GM19193 (cell line): Measurements from ENCODE around the gene RNF43.

Experiments
- POLR2A ChIP-seq: IDR thresholded peaks from 4 replicates; pipeline ENCODE4 v1.6.1; 2011; ENCODE audit not compliant: insufficient read depth, insufficient read length; ENCODE audit errors: extremely low read depth

RNF43 gene

DNA sequence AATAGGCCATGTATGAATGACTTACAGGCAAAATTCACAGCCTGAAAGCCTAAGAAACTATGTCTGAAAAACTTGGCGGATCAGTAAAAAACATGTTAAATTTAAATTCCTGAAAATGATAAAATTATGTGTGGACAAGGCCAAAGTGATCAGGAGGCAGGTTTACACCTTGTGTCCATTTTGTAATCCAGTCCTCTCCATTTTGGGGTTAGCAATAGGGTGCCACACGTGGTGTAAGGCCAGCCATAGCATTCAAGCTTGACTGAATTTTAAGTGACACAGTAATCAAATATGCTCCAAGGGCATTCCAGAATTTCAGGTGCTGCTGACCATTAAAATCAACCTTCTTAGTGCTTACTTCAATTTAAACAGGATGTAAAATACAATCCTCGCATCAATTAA, 2.7 kb downstream of the RNF43 start:
- TF ChIP-seq POLR2A: peak; percentile 9

DNA sequence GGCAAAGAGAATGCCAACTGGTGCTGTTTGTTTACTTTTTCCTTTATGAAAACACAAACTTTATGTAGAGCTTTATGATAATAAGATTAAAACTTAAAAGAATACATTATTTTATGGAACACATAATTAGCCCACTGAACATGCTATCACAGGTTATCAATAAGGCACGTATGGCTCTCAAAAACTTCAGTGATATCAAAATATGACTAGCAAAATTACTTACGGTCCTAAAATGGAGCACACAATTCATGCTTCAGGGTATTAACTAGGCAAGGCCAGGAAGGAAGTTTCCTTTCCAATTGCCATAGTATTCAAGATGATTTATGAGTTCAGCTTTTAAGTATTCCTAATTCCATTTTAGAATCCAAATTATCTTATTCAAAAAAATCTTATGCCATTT, 3.6 kb downstream of the RNF43 start:
- TF ChIP-seq POLR2A: no peak

DNA sequence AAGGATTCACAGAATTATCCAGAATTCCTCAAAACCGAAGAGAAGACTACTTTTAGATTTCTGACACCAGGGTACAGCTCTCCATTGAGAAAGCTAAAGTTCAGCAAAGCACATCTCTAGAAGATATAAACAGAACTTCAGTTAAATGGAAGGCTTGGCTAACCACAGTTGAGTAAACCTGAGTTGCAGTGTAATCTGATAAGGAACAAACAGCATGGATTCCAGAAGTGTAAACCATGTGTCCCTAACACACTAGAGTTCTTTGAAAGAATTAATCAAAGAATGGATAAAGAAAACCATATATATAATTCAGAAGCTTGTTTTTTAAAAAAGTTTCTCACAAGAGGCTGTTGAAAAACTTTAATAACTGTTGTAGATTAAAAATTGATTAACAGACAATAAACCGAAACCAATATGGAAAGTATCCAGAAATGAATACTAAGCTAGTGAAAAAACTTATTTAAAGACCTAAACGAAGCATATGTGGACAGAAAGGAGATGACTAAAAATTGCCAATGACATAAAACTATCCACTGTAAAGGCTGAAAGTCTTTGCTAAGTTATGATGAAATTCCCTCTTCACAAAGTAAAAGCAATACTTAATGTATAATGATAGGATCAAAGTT, 4.3 kb downstream of the RNF43 start:
- TF ChIP-seq POLR2A: no peak

DNA sequence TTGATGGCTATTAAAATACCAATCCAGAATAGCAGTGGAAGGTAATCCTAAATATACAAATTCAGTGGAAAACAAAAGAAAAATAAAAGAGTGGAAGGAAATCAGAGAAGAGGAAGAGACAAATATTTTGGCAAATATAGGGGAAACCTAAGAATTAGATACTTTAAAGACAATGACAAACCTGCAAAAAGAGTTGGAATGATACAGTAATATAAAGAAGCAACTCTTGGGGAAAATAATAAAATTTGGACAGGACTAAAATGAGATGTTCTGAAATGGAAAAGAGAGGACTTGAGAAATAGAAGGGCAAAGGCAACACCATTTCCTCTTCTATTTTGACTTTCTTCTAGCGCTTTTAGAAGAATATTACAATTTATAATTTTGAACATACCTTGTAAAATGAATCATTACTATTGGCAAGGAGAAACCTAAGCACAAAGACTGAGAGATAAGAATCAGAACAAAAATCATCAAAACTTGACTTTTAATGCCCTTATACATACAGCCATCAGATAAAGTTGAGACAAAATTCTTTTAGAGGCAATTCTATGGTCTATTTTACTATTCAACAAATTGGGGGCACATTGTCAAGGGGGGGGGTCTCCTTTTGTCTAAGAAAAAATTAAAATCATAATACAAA, 5.2 kb downstream of the RNF43 start:
- no peak for TF ChIP-seq POLR2A

DNA sequence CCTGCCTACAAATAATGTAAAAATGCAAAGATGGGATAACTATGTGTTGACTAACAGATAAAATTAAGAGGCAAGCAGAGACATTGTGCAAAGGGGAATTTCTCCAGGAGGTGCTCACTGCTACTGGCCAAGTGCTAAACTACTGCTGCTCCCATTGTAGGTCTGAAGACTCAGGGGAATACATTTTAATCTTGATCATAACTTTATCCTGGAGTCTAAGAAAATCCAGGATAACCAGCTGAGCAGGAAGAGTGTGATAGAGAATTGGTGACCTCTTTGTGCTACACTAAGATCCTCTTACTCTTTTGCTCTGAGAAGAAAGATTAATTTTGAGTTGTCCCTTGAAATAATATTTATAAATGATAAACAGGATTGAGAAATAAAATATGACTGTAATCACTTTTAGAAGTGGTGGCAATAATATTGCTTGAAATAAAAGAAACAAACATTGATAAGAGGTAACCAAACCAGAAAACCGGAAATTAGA, 5.9 kb downstream of the RNF43 start:
- TF ChIP-seq POLR2A: no peak

DNA sequence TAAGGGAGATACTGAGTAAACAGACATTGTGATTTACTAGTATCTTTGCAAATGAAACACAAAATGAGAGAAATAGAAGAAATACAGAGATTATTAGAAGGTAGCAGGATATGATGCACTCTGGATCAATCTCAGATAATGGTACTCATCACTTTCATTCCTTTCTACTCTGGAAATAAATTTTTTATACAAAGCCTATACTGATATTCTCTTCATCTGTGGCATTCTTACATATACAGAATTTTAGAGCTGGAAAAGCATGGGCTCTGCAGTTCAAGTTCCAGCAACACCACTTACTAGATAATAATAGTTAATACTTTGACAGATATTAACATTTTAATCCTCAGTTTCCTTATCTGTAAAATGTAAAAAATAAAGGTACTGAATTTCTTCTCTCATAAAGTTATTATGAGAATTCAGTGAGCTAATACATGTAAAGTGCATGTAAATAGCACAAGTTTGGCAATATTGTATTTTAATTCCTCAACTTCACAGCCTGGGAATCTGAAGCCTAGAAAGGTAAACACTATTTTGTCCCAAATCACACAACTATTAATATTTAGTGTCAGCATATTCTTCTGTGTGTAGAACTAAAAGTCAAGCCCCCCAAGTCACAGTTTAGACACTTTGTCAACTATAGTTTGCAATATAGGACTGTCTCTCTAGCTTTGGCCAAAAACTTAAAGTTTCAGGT, 6.5 kb downstream of the RNF43 start:
- no peak for TF ChIP-seq POLR2A

DNA sequence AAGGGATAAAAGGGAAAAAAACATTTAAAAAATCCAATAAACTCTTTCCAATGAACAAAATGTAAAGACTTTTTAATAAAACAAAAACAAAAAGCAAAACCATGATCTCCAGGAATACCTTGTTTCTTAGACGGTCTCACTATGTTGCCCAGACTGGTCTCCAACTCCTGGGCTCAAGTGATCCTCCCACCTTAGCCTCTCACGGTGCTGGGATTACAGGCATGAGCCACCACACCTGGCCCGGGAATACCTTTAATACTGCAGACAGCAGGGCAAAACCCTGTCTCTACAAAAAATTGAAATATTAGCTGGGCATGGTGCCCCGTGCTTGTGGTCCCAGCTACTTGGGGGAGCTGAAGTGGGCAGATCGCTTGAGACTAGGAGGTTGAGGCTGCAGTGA, 7.9 kb downstream of the RNF43 start:
- no peak for TF ChIP-seq POLR2A

DNA sequence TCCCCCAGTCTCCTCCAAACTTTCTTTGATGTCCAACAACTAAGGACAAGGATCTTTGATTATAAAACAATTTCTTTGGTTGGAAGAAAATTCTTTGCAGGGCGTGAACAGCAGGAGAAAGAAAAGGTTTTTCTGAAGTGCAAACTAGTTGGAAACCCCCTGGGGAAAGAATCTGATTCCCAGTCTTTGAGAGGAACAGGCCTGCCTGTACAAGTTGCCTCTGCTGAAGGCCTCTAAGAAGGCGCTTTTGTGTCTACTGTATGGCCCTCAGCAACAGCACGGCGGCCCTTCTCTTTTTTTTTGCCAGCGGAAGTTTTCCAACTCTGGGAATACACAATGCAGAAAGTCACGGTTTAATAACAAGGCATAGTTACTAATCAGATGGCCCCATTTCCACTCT, 14.0 kb downstream of the RNF43 start:
- TF ChIP-seq POLR2A: no peak

DNA sequence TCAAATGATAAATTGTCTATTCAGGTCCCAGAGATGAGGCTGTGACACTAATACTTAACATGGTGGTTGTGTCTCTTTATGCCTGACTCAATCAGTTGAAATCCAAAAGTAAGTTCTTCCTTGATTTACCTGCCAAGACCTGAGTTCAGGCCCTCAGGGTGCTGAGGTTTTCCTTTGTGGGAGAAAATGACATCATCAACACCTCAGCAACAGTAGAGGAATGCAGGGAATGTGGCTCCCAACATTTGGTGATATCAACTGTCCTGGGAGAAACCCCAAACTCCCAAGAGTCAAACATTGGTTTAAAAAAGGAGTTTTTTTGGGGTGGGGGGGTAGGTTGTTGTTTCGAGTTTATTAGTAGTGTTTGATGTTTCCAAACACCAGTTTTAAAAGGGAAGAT, 14.7 kb downstream of the RNF43 start:
- TF ChIP-seq POLR2A: no peak

DNA sequence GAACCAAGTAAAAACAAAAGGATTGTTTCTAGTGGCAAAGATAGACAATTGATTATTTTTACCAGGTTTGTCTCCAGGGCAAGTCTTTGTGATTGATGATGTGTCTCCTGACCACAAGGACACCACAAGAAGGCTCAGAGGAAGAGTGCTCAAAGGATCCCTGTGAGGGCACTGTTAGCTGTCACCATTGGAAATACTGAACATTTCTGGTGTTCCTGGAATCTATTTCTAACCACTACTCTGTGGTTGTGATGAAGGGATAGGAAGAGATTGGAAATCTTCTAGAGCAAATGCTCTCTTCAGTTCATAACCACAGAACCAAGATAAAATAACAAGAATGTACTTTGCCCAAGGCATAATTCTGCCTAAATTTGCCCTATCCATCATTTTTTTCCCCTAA, 15.3 kb downstream of the RNF43 start:
- no peak for TF ChIP-seq POLR2A

DNA sequence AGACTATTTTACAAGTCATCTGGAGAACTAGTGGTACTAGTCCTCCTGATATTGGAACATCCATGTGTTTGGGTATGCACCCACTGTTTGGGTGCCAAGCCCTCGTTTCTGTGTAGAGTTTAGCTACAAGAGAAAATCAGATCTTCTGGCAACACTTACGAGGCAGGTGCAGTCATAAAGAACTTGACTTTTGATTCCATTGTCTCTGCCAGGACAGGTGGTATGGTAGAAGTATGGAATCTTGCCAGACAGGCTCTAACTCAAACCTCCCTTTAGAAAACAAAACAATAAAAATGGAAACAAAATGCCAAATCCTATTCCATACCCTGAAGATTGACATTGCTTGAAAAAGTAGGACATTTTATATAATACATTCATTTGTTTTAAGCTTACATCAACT, 16.0 kb downstream of the RNF43 start:
- no peak for TF ChIP-seq POLR2A

DNA sequence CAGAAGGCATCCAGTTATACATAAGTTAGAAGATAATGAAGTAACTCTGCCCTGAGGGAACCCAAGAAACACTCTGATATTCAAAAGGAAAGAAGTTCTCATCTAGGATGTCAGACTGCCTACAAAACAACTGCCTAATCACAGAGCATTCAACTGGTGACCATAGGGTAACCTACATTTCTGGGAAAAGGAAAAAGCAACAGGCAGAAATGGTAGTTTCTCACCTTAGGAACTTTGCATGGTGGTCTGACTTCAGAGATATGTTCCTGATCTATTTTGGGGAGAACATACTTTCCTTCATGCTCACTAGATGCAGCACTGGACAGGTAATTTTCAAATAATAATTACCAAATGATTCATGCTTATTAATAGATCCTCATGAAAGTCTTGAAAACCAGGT, 16.5 kb downstream of the RNF43 start:
- TF ChIP-seq POLR2A: no peak

DNA sequence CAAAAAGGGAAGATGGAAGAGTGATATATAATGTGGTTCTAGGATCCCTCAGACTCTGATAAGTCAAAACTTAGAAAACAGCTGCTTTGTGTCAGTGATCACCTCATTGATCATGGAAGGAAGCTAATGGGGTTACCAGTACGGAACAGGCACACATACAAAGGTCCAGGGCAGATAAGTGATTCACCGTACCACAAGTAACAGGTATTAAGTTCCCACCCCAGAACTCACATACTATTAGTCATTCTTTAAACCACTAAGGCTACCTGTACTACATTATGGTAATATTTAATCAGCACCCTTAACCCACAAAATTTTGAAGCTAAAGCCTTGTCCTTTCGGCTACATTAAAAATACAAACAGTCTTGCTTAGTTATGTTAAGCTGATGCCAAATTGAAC, 17.4 kb downstream of the RNF43 start:
- no peak for TF ChIP-seq POLR2A

DNA sequence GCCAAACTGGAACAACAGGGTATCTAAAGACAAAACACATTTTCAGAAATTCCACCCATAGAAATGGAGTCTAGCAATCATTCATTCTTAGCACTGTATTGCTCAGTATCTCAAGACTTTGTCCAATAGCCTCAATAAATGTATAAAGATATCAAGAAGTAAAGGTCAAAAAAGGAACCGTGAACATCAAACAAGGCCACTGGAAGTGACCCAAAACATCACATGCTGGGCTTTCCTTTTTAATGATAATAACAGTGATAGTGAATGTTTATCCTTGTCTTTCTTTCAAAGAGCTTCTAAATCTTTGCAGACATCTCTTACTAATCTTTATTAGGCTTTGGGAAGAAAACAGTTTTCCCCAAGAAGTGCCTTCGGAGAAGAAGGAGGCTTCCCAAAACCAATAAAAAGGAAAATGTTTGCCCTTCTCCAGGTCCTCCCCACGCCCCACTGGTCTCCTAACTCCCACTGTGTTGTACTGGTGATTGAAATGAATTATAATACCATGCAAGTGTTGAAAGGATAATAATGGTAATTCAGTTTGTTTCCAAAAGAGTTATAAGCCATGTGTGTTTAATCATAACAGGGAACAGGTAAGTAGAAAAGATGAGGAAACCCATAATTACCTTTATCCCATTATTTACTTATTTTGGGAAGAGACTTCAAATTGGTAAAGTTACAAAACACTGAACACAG, 18.6 kb downstream of the RNF43 start:
- TF ChIP-seq POLR2A: no peak

DNA sequence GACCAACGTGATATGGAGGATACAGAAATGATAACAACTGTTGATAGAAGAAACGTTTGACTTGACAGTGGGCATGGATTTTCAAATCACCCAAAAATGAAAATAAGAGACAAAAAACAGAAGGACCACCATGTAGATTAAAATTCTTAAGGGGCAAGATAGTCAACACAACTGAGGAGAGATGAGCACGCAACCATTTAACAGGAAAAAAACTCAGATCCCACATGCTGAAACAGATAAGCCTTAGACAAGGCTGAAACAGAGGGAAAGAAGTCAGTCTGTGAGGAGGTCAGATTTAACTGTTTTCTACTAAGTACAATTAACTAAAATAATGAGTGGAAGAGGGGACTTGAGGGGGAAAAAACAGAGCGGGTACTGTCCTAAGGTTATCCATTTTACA, 21.2 kb downstream of the RNF43 start:
- TF ChIP-seq POLR2A: no peak
